Peyer's patch (tissue), 4 donors: ENCODE measurements around the gene FAM200C. TPM values are rescaled to one million over a fixed set of nuclear protein-coding genes. Genes with fewer than 3 reads are reported as not detected.

Experiments
- DNase-seq, 3 donors: peaks; one replicate each; pipeline ENCODE4 v3.0.0-alpha.2; 2017 to 2019
- H3K27ac ChIP-seq, 4 donors: fragments of 200-600 bp; sonication (generic); one replicate each; pipeline ENCODE4 v1.5.1; 2016 to 2019
- H3K27me3 ChIP-seq, 2 donors: fragments of 200-600 bp; sonication (generic); one replicate each; pipeline ENCODE4 v1.5.1; 2019
- H3K36me3 ChIP-seq, 3 donors: fragments of 200-600 bp; sonication (generic); one replicate each; pipeline ENCODE4 v1.5.1; 2016 to 2019
- H3K4me1 ChIP-seq, 4 donors: fragments of 200-600 bp; sonication (generic); one replicate each; pipeline ENCODE4 v1.5.1; 2016 to 2019
- H3K4me3 ChIP-seq, 4 donors: fragments of 200-600 bp; sonication (generic); 1 replicate in 3 of 4; 2 replicates in 1 of 4; pipeline ENCODE4 v1.5.1; 2016 to 2019; ENCODE audit warnings: mild to moderate bottlenecking in 1 of 4
- H3K9me3 ChIP-seq, 4 donors: fragments of 200-600 bp; sonication (generic); one replicate each; pipeline ENCODE4 v1.5.1; 2016 to 2019; ENCODE audit warnings: mild to moderate bottlenecking in 1 of 4
- POLR2A ChIP-seq, 2 donors: fragments of 450-650 bp; IDR thresholded peaks; one replicate each; pipeline ENCODE4 v1.5.1; 2017; ENCODE audit warnings: antibody characterized with exemption in 2 of 2, mild to moderate bottlenecking in 2 of 2, moderate library complexity in 2 of 2
- total RNA-seq, 4 donors: library from RNA; depleted of rRNA; stranded (reverse); fragments of >200 nt; gene quantifications; one replicate each; pipeline ENCODE4 v1.1.0, GENCODE V29; 2016
- TF ChIP-seq, protein P1 (sequence below), 6 experiments: fragments of 450-650 bp in 4 of 6; fragments of 200-600 bp in 2 of 6; sonication (generic) in 1 of 6; IDR thresholded peaks; one replicate each; pipeline ENCODE4 v1.5.1; 2017 to 2019; ENCODE audit warnings: antibody characterized with exemption in 6 of 6, mild to moderate bottlenecking in 3 of 6, moderate library complexity in 1 of 6

The FAM200C gene
- total RNA-seq, 4 donors from 2014 or later: 0.66 to 2.3 (median 1.1) TPM; not detected in 1

DNA sequence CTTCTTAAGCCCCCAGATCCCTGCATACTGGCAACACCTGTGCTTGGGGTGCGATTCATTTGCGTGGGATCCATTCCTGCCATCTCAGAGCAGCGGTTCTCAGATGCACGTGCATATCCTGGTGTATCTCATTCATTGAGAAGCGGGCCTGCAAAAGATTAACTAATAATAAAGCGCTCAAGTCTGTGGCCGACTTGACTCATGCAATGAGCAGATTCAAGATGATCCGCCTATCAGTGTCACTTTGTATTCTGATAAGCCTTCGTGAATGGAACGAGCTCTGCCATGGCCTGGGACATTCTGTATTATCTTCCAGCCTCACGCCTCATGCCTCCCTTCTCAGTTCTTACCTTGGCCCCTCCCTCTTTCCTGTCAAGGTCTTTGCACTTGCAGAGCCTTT is 51.8 kb downstream of the FAM200C start:
- H3K27ac ChIP-seq: no peak overlapping the region
- no peak overlapping the region for H3K4me3 ChIP-seq
- H3K36me3 ChIP-seq: no peaks in the 10 kb centered on the region
- H3K9me3 ChIP-seq: no peaks in the 10 kb centered on the region
- DNase-seq: no peak
- peaks cover 0 to 9% (median 0%) of the 10 kb centered on the region in 4 donors for H3K4me1 ChIP-seq
- H3K27me3 ChIP-seq: no peaks in the 10 kb centered on the region
- TF ChIP-seq POLR2A (IDR thresholded peaks at IDR 0.05): no peak
- TF ChIP-seq, protein P1, sequence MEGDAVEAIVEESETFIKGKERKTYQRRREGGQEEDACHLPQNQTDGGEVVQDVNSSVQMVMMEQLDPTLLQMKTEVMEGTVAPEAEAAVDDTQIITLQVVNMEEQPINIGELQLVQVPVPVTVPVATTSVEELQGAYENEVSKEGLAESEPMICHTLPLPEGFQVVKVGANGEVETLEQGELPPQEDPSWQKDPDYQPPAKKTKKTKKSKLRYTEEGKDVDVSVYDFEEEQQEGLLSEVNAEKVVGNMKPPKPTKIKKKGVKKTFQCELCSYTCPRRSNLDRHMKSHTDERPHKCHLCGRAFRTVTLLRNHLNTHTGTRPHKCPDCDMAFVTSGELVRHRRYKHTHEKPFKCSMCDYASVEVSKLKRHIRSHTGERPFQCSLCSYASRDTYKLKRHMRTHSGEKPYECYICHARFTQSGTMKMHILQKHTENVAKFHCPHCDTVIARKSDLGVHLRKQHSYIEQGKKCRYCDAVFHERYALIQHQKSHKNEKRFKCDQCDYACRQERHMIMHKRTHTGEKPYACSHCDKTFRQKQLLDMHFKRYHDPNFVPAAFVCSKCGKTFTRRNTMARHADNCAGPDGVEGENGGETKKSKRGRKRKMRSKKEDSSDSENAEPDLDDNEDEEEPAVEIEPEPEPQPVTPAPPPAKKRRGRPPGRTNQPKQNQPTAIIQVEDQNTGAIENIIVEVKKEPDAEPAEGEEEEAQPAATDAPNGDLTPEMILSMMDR (IDR thresholded peaks at IDR 0.05): no peak

DNA sequence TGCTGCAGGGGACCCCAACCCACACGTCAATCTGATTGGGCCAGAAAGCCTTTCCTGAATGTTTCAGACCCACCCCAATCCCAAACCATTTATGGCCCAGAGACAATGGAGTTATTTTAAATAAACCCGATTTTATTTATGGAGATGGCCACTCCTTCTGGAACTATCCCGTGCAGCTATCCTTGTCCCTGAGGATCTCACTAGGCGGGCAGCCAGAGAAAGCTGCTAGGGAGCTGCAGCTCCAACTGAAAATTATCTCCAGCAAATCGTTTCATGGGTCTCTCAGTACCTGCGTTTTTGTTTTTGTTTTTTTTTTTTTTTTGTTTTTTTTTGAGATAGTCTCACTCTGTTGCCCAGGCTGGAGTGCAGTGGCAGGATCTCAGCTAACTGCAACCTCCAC is 52.4 kb downstream of the FAM200C start:
- Histone ChIP-seq H3K4me1 (peaks cover 0 to 9% (median 0%) of the 10 kb centered on the region in 4 donors), H3K27me3 (no peaks in the 10 kb centered on the region), H3K4me3 (no peak overlapping the region), H3K36me3 (no peaks in the 10 kb centered on the region), H3K9me3 (no peaks in the 10 kb centered on the region), H3K27ac (no peak overlapping the region)
- TF ChIP-seq POLR2A (IDR thresholded peaks at IDR 0.05): no peak
- TF ChIP-seq, protein P1 (IDR thresholded peaks at IDR 0.05): no peak
- no peak for DNase-seq

Other genes starting within 250 kb of the FAM200C start
- gene FABP6, start 170.5 kb downstream of the FAM200C start, total RNA-seq: 1,000 to 10,000 TPM; 1,180 to 6,474 (median 2,517) TPM
- gene CCNJL, start 87.5 kb downstream of the FAM200C start, total RNA-seq: 10 to 100 TPM in 3 of 4 donors, 1 to 10 TPM in 1; 6.9 to 15.1 (median 12.6) TPM
- 1 to 10 TPM in 1 of 4 donors, under 1 TPM in 2, not detected in 1; 0.54 to 2.8 (median 0.88) TPM for gene C1QTNF2, start 29.4 kb downstream of the FAM200C start, total RNA-seq
- 10 to 100 TPM; 45.5 to 94.9 (median 61.1) TPM for gene SLU7, start 19.0 kb upstream of the FAM200C start, total RNA-seq
- gene PTTG1, start 21.8 kb upstream of the FAM200C start, total RNA-seq: 10 to 100 TPM in 3 of 4 donors, 1 to 10 TPM in 1; 9.1 to 36.3 (median 14.4) TPM